GM19468 (cell line): Measurements from ENCODE around the gene CXCL14.
"Not testable (repeated sequence)": the region's sequence is repeated elsewhere in the genome, so short reads cannot be mapped to it uniquely, and the experiment has no call there.

Experiments
- ATAC-seq: cut with Tn5 transposase; IDR thresholded peaks from one replicate; pipeline ENCODE4 v1.9.1; 2021; ENCODE audit warnings: mild to moderate bottlenecking, moderate library complexity, moderate number of reproducible peaks; ENCODE audit not compliant: unreplicated experiment; ENCODE audit errors: extremely low read depth

The CXCL14 gene

GRCh38 chr5:135547590-135548254 is 31.1 kb downstream of the CXCL14 start:
- ATAC-seq = no peak

- ATAC-seq = no peak
These were observed 31.9 kb downstream of the CXCL14 start for GRCh38 chr5:135546912-135547311.

GRCh38 chr5:135546101-135546500 is 32.7 kb downstream of the CXCL14 start:
- ATAC-seq = no peak

GRCh38 chr5:135545099-135545498 is 33.7 kb downstream of the CXCL14 start:
- no peak for ATAC-seq

- ATAC-seq = no peak
These were observed 35.1 kb downstream of the CXCL14 start for GRCh38 chr5:135543485-135544304.

GRCh38 chr5:135543001-135543484 is 35.7 kb downstream of the CXCL14 start:
- ATAC-seq = no peak

GRCh38 chr5:135541807-135542502 is 36.8 kb downstream of the CXCL14 start:
- no peak for ATAC-seq

GRCh38 chr5:135539430-135540005 is 39.3 kb downstream of the CXCL14 start:
- ATAC-seq = no peak

GRCh38 chr5:135538261-135538660 is 40.5 kb downstream of the CXCL14 start:
- ATAC-seq = no peak

- no peak for ATAC-seq
These were observed 41.0 kb downstream of the CXCL14 start for GRCh38 chr5:135537745-135538144.

- no peak for ATAC-seq
These were observed 41.5 kb downstream of the CXCL14 start for GRCh38 chr5:135537271-135537670.

- no peak for ATAC-seq
These were observed 42.7 kb downstream of the CXCL14 start, which contains the start of gene NEUROG1 for GRCh38 chr5:135535820-135536801. NEUROG1 (minus strand) TSS chr5:135535964; CDS start chr5:135535690, 274 bp downstream.

- ATAC-seq = no peak
These were observed 43.4 kb downstream of the CXCL14 start for GRCh38 chr5:135535420-135535819.

- ATAC-seq = no peak
These were observed 44.0 kb downstream of the CXCL14 start for GRCh38 chr5:135534609-135535419.

- no peak for ATAC-seq
These were observed 45.0 kb downstream of the CXCL14 start for GRCh38 chr5:135533794-135534193.

GRCh38 chr5:135533334-135533733 is 45.5 kb downstream of the CXCL14 start:
- ATAC-seq = no peak

- not testable (repeated sequence) for ATAC-seq
These were observed 49.2 kb downstream of the CXCL14 start for GRCh38 chr5:135529576-135529975.

- ATAC-seq = no peak
These were observed 51.9 kb downstream of the CXCL14 start for GRCh38 chr5:135526924-135527323.
